Muscle of back (tissue), 11 donors: ENCODE data around the gene AKAP6. TPM values are rescaled to one million over a fixed set of nuclear protein-coding genes. Genes with fewer than 3 reads are reported as not detected.
"Not testable (repeated sequence)": the region's sequence is repeated elsewhere in the genome, so short reads cannot be mapped to it uniquely, and the experiment has no call there.

Experiments used
- DNase-seq, 3 donors: peaks; one replicate each; pipeline versions ENCODE4 v3.0.0 to v3.0.0-alpha.2; 2013
- polyA plus RNA-seq, 10 donors: library from polyadenylated mRNA; unstranded; fragments of 120-200 nt; gene quantifications; one replicate each; pipeline ENCODE4 v1.2.1, GENCODE V29; 2013; ENCODE audit not compliant: insufficient read length in 10 of 10

Gene AKAP6
- polyA plus RNA-seq, 10 donors: 34.4 to 90.4 (median 55.4) TPM

- no peak for DNase-seq
These were observed 107.9 kb downstream of the AKAP6 start for GRCh38 chr14:32436993-32437392.

GRCh38 chr14:32438517-32438916 lies 109.4 kb downstream of the AKAP6 start:
- peak in 2 of 3 donors; percentile 19 to 48 for DNase-seq

DNA sequence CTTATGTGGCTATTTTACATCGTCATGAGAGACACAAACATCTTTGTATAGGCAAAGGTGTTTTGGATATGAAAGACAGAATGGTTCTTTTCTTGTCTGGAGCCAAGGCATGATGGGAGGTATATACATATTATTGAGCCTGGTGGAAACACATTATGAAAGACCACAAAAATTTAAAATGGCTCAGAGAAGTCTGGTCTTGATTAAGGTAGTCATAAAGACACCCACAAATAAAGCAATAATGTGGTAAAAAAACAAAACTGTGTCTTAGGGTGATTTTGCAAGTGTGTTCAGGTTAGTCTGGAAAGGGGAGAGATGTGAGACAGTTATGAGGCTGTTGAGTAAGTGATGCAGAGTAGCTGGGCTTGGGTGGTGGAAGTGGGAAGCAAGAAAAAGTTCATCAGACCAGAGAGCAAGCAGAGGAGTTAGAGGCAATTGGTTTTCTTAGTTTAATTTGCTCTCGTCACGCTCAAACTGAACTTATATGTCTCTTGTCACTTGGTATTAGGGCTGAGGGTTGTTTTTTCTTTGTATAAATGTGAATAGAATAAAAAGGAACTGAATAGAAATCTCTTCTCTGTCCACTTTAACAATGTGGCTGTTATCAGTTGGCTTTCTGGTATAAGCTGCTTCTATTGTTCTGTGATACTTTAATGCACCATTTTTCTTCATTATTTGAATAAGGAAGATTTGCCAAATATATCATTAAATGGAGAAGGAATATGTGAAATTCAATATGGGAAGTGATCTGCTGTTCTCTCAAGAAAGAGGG lies 115.0 kb downstream of the AKAP6 start:
- DNase-seq: peak in 1 of 3 donors; percentile 43

DNA sequence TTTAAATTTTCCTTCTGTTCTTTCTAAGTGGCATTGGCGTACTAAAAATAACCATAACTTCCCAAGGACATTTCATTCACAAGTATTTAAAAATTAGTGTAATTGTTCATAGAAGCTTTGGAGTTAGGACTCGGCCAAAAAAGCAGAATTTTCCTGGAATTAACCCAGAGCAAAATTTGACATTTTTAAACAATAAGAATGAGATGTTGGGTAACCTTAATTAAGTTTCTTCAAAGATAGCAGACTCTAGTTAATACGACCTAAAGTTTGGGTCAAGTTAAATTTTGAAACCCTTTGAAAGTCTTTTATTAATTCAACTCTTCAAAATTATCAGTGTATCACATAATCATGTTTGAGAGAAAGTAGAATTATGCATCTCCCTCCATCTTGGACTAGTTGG lies 118.3 kb downstream of the AKAP6 start:
- no peak for DNase-seq

GRCh38 chr14:32449648-32450047 lies 120.5 kb downstream of the AKAP6 start:
- no peak for DNase-seq

GRCh38 chr14:32450919-32451675 lies 122.0 kb downstream of the AKAP6 start:
- peak in 1 of 3 donors; percentile 26 for DNase-seq

- DNase-seq: no peak
These were observed 125.0 kb downstream of the AKAP6 start for GRCh38 chr14:32453857-32454810.

DNA sequence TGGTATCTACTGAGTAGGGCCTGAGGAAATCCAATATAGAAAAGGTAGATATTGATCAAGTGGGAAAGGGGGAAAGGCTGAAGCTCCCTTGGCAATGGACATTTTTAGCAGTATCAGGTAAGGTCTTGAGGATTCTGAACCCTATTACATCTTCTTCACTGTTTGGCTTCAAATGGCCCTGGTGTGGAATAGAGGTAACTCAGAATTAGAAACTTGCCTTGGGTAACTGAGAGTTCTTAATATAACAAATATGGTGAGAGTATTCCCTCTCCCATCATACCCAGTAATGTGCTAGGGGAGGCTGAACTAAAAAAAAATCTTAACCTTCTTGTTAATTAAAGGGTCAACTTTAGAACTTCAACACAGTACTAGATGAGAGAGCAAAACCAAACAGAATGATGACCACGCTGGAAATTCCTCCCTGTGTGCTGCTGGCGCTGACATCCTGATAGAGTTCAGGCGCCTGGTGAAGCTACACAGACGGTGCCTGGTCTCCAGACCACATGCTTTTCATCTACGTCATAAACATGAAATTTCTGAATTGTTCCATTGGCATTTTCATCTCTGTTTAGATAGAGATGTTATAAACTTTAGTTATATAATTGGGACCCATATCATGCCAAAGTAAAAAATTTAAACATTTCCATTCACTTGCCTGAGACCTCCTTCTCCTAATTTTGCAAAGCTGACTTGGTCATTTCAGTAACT lies 128.3 kb downstream of the AKAP6 start:
- peak in 1 of 3 donors; percentile 51 for DNase-seq

DNA sequence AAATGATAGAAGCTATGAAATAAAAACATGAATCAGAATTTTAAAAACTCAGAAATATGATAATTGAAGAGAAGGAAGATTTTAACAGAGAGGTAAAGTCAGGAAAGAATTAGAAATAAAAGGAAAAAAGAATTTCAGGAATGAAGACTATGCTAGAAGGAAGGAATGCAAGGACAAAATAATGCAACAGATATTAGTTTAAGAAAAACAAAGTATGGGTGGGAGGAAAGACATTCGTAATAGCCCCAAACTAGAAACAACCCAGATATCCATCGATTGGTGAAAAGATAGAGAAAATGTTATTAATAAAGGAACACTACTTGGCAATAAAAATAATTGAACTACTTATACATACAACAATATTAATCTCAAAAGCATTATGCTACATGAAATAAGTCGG lies 129.6 kb downstream of the AKAP6 start:
- no peak for DNase-seq

DNA sequence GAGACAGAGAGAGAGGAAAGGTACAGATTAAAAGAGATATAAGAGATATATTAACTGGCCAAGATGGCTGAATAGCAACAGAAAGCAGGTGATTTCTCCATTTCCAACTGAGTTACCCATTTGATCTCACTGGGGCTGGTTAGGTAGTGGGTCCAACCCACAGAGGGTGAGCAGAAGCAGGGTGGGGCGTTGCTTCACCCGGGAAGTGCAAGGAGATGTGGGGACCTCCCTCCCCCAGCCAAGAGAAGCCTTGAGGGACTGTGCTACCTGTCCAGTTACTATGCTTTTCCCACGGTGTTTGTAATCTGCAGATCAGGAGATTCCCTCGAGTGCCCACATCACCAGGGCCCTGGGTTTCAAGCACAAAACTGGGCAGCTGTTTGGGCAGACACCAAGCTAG lies 131.2 kb downstream of the AKAP6 start:
- DNase-seq: no peak

DNA sequence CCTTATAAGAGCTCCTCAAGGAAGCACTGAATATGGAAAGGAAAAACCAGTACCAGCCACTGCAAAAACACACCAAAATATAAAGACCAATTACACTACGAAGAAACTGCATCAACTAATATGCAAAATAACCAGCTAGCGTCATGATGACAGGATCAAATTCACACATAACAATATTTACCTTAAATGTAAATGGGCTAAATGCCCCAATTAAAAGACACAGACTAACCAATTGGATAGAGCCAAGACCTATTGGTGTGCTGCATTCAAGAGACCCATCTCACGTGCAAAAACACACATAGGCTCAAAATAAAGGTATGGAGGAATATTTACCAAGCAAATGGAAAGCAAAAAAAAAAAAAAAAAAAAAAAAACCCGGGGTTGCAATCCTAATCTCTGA lies 133.5 kb downstream of the AKAP6 start:
- not testable (repeated sequence) for DNase-seq

GRCh38 chr14:32468955-32469354 lies 139.9 kb downstream of the AKAP6 start:
- DNase-seq: peak in 1 of 3 donors; percentile 51

DNA sequence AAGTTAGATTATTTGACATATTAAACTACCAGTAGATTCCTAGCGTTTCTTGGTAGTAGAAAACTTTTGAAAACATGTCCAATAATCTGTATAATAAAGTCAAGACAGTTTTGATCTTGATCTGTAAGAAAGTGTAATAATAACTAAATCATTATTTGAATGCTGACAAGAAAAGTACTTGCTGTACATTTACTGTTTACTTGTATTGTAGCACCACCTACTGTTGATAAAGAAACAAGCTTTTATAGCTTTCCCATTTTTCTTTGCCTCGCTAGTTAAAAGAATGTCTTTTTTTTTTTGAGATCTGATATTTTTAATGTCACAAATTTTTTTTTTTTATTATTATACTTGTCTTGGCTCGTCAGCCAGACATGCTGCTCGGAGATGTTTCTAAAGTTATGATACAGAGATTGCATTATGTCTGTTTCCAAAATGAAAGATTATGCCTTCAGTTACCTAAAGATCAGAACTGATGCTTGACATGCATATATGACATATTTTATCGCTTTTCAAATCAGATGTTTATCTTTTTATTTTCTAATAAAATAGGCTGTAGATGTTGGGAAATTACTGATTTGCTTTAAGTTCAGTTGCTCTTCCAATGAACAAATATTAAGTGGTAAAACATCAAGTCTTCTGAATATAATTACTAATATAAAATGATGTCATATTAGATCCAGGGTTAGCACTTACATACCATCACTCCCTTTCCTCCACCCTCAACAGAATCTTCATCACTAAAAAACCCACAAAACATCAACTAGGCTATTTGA lies 140.5 kb downstream of the AKAP6 start:
- peak; percentile 33 to 58 (median 58) for DNase-seq

DNA sequence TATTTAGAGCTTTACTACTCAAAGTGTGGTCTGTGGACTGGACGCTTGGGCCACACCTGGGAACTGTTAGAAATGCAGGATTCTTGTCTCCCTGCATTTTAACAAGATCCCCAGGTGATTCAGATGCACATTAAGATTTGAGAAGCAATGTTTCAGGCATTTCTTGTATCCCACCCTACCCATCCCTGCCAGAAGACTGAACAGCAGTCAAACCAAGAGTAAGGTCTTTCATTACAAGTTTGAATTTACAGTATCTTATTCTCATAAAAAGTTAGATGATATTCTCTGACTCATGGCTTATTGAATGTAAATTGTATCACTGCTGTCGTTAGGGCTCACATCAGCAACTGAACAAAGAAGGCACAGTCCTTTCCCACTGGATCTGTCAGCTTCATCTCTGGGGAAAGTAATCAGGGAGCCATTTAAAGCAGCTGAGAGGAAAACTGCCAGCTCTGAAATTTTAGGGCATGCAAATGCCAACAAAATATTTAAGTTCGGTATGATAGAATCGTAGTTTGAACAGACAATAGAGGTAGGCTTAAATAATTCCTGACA lies 141.1 kb downstream of the AKAP6 start:
- peak in 1 of 3 donors; percentile 41 for DNase-seq

DNA sequence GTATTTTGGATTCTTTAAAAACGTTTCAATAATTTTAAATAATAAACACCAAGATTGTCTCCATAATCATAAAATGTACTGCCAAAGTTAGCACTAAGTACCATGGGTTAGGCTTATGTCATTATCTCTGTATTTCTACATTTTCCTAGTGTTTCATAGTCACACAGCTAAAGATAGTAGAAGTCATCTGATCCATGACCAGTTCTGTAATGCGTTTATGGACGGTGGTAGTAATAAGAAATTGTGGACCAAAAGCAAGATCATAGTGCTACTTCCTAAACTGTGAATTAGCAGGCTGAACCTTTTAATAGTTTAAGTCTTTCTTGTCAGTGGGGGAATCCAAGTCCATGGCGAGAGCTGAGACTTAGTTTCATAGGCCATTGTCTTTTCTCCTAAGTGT lies 142.1 kb downstream of the AKAP6 start:
- no peak for DNase-seq

- DNase-seq: no peak
These were observed 143.0 kb downstream of the AKAP6 start for GRCh38 chr14:32472076-32472475.

DNA sequence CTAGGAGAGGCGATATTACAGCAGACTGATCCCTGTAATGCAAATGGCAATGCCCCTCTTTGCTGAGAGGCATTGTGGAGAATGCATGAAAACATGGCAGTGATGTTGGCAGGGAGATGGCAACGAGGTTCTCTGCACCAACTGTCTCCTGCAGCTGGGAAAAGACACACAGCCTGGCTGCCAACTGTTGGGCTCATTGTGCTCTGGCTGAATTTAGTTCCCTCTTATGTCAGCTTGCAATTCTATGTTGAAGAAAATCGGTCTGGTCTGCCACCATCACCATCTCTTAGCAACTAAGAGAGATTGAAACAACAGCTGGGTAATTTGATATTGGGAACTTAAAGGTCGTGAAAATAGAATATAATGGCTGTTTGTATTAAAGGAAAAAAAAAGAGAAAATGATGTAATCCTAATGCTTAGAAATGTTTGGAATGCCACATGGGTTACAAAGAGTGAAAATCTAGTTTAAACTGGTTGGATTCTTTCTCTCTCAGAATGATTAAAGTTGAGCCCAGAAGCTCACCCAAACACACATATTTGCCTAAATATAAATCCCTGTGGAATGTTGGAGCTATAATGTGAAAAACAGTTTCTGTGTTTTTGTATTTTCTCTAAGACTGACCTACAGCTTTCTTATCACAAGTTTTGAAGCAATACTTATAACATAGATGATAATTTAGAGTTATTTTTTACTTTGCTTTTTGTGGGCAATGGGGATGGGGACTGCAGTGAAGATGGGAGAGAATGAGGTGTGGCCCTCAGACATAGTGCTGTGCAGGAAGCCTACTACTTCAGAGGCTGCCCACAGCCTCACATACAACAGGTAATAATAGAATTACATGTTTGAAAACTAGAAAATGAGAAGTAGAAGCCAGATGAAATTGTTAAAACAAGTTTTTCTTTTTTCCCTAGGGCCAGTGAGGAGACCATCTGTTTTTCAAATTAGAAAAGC lies 143.7 kb downstream of the AKAP6 start:
- peak; percentile 74 to 90 (median 82) for DNase-seq

DNA sequence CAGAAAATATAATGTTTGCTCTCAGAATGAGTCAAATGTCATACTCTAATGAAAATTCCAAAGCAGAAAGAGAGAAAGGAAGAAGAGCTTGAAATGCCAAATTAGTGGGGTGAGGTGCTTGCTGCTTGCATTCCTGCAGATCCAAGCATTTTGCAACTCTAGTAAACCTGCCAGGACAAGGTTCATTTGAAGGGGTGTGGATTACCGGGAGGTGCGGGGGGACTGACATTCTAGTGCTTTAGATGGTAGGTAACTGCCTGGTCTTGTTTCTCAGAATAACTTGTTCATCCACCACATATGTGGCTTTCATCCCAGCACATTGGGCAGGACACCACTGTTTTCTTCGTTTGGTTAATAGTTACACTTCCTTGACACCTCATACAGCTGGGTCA lies 144.4 kb downstream of the AKAP6 start:
- peak; percentile 70 to 89 (median 75) for DNase-seq
